22Rv1 (cell line): ENCODE measurements around the gene MPDZ.

Source experiments
- CTCF ChIP-seq: fragments of 450-650 bp; IDR thresholded peaks from 2 replicates; pipeline ENCODE4 v1.5.1; 2017; ENCODE audit warnings: mild to moderate bottlenecking
- ZFX ChIP-seq: fragments of 450-650 bp; IDR thresholded peaks from 2 replicates; pipeline ENCODE4 v1.6.1; 2017; ENCODE audit warnings: antibody characterized with exemption, borderline replicate concordance

- TF ChIP-seq CTCF (no peak), ZFX (no peak)
Measured at GRCh38 chr9:13215791-13216554, 63.5 kb downstream of the MPDZ start.
